ENCODE data around the gene MRPS26. TPM values are rescaled to one million over a fixed set of nuclear protein-coding genes. Genes with fewer than 3 reads are reported as not detected.

The MRPS26 gene
- total and polyA plus RNA-seq, 9 donors: 18.4 to 65.8 (median 51.9) TPM

DNA sequence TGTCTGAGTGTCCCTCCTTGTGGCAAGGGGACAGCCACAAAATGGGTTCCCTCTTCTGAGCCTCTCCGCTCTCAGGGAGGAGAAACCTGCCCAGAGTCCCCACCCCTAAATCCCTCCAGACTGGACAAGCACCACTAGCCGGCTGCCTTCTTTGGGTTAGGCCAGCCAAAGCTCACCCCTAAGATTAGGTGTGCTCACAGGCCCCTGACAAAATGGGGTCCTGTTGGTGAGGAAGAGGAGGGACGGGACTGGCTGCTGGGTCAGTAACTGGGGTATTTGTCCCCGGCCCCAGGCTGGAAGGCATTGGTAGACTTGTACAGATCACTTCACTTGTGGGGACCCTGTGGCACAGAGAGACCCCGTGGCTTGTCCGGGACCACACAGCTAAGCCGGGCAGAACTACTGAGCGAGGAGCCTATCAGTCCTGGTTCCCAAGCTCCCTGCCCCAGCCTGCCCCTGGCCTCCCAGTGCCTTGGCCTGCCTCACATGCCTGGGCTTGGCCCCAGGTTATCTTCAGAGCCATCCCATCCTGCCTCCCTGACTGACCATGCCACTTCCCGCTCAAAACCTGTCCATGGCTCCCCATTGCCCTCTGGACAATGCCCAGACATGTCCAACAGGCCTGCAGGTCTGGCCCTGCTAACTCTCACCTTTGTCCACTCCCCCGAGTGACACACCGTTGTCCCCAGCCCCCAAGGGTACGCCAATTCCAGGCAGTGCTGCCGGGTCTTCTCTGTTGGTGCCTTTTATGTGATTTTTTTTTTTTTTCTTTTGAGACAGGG lies 49.2 kb downstream of the MRPS26 start:
- no peaks in the 10 kb centered on the region for H3K27me3 ChIP-seq
- WGBS, 3 donors: 85 to 91% (median 85%) methylated on average over 13 of the region's 13 CpGs
- intact Hi-C loops (cut with DNase I): no loop called here

More for the DNA sequence above, 49.2 kb downstream of the MRPS26 start:
- DNase-seq: no peak
- Histone ChIP-seq H3K4me3 (no peak overlapping the region), H3K4me1 (ENCODE audit: insufficient read depth) (no peaks in the 10 kb centered on the region), H3K36me3 (no peaks in the 10 kb centered on the region), H3K27ac (no peak overlapping the region), H3K9me3 (no peaks in the 10 kb centered on the region)
- TF ChIP-seq CTCF (IDR thresholded peaks at IDR 0.05) (no peak), EP300 (IDR thresholded peaks at IDR 0.05) (no peak), POLR2A (IDR thresholded peaks at IDR 0.05) (no peak)

Other genes starting within 250 kb of the MRPS26 start
- gene CPXM1, start 245.4 kb upstream of the MRPS26 start, total RNA-seq: 10 to 100 TPM in 4 of 7 donors, 1 to 10 TPM in 2, under 1 TPM in 1; 0.86 to 50.8 (median 28.1) TPM
- gene CPXM1, start 245.4 kb upstream of the MRPS26 start, polyA plus RNA-seq: 10 to 100 TPM; 28.0 to 50.9 TPM
- gene C20orf141, start 231.1 kb upstream of the MRPS26 start, total RNA-seq: under 1 TPM in 1 of 7 donors, not detected in 6; 0.69 TPM
- gene C20orf141, start 231.1 kb upstream of the MRPS26 start, polyA plus RNA-seq: not detected
- not detected for gene TMEM239, start 229.7 kb upstream of the MRPS26 start, total RNA-seq
- not detected for gene TMEM239, start 229.7 kb upstream of the MRPS26 start, polyA plus RNA-seq
- gene PCED1A, start 205.4 kb upstream of the MRPS26 start, total RNA-seq: 10 to 100 TPM; 32.9 to 58.0 (median 39.1) TPM
- 10 to 100 TPM in 1 of 2 donors, 1 to 10 TPM in 1; 6.0 to 44.0 TPM for gene PCED1A, start 205.4 kb upstream of the MRPS26 start, polyA plus RNA-seq
- gene VPS16, start 205.3 kb upstream of the MRPS26 start, total RNA-seq: 10 to 100 TPM; 15.6 to 44.1 (median 31.4) TPM
- 10 to 100 TPM; 16.8 to 30.7 TPM for gene VPS16, start 205.3 kb upstream of the MRPS26 start, polyA plus RNA-seq
- 10 to 100 TPM; 40.7 to 78.7 (median 71.8) TPM for gene PTPRA, start 172.6 kb upstream of the MRPS26 start, total RNA-seq
- gene PTPRA, start 172.6 kb upstream of the MRPS26 start, polyA plus RNA-seq: 100 to 1,000 TPM in 1 of 2 donors, 10 to 100 TPM in 1; 43.3 to 178 TPM
- 1 to 10 TPM in 1 of 7 donors, under 1 TPM in 4, not detected in 2; 0.73 to 1.2 (median 0.95) TPM for gene GNRH2, start 2.4 kb upstream of the MRPS26 start, total RNA-seq
- gene GNRH2, start 2.4 kb upstream of the MRPS26 start, polyA plus RNA-seq: 1 to 10 TPM in 1 of 2 donors, not detected in 1; 2.2 TPM
- gene OXT, start 25.6 kb downstream of the MRPS26 start, total RNA-seq: under 1 TPM in 1 of 7 donors, not detected in 6; 0.61 TPM
- under 1 TPM in 1 of 2 donors, not detected in 1; 0.86 TPM for gene OXT, start 25.6 kb downstream of the MRPS26 start, polyA plus RNA-seq
- gene AVP, start 38.7 kb downstream of the MRPS26 start, total RNA-seq: not detected
- gene AVP, start 38.7 kb downstream of the MRPS26 start, polyA plus RNA-seq: not detected
- 10 to 100 TPM in 5 of 7 donors, 1 to 10 TPM in 2; 8.8 to 13.2 (median 11.8) TPM for gene FASTKD5, start 113.8 kb downstream of the MRPS26 start, total RNA-seq
- 10 to 100 TPM in 1 of 2 donors, 1 to 10 TPM in 1; 9.4 to 15.2 TPM for gene FASTKD5, start 113.8 kb downstream of the MRPS26 start, polyA plus RNA-seq
- 10 to 100 TPM in 1 of 7 donors, 1 to 10 TPM in 6; 4.2 to 10.2 (median 7.3) TPM for gene UBOX5, start 113.8 kb downstream of the MRPS26 start, total RNA-seq
- gene UBOX5, start 113.8 kb downstream of the MRPS26 start, polyA plus RNA-seq: 1 to 10 TPM; 5.2 to 5.5 TPM
- 10 to 100 TPM; 13.2 to 27.4 (median 18.2) TPM for gene LZTS3, start 127.5 kb downstream of the MRPS26 start, total RNA-seq
- gene LZTS3, start 127.5 kb downstream of the MRPS26 start, polyA plus RNA-seq: 10 to 100 TPM in 1 of 2 donors, 1 to 10 TPM in 1; 4.2 to 22.8 TPM
- 10 to 100 TPM; 44.2 to 63.9 (median 52.5) TPM for gene DDRGK1, start 158.6 kb downstream of the MRPS26 start, total RNA-seq
- gene DDRGK1, start 158.6 kb downstream of the MRPS26 start, polyA plus RNA-seq: 10 to 100 TPM; 38.5 to 60.6 TPM
- 10 to 100 TPM; 19.2 to 55.3 (median 37.3) TPM for gene ITPA, start 163.4 kb downstream of the MRPS26 start, total RNA-seq
- 10 to 100 TPM; 15.8 to 29.7 TPM for gene ITPA, start 163.4 kb downstream of the MRPS26 start, polyA plus RNA-seq
- 10 to 100 TPM in 1 of 7 donors, 1 to 10 TPM in 2, under 1 TPM in 3, not detected in 1; 0.12 to 10.2 (median 1.3) TPM for gene SLC4A11, start 193.1 kb downstream of the MRPS26 start, total RNA-seq
- gene SLC4A11, start 193.1 kb downstream of the MRPS26 start, polyA plus RNA-seq: under 1 TPM; 0.17 to 0.55 TPM